ENCODE results near the gene CRNN.

The CRNN gene

GRCh38 chr1:152419917-152420316 is 5.9 kb upstream of the CRNN start:
- DNase-seq (ENCODE audit: low spot score) = no peak

GRCh38 chr1:152415454-152416227 is 1.6 kb upstream of the CRNN start:
- no peak for DNase-seq (ENCODE audit: low spot score)

- DNase-seq (ENCODE audit: low spot score) = no peak
These were observed 1.3 kb downstream of the CRNN start for GRCh38 chr1:152412756-152413155.

- no peak for DNase-seq (ENCODE audit: low spot score)
These were observed 2.9 kb downstream of the CRNN start for GRCh38 chr1:152411134-152411533.

- DNase-seq (ENCODE audit: low spot score) = no peak
These were observed 3.5 kb downstream of the CRNN start for GRCh38 chr1:152410599-152410998.

GRCh38 chr1:152410028-152410427 is 4.0 kb downstream of the CRNN start:
- no peak for DNase-seq (ENCODE audit: low spot score)

GRCh38 chr1:152408664-152409063 is 5.4 kb downstream of the CRNN start:
- no peak for DNase-seq (ENCODE audit: low spot score)

- peak; percentile 8 for DNase-seq (ENCODE audit: low spot score)
These were observed 15.0 kb downstream of the CRNN start for GRCh38 chr1:152398812-152399698.

- DNase-seq (ENCODE audit: low spot score) = no peak
These were observed 16.6 kb downstream of the CRNN start for GRCh38 chr1:152397474-152397873.

- DNase-seq (ENCODE audit: low spot score) = no peak
These were observed 19.9 kb downstream of the CRNN start for GRCh38 chr1:152394151-152394550.

- no peak for DNase-seq (ENCODE audit: low spot score)
These were observed 21.2 kb downstream of the CRNN start for GRCh38 chr1:152392909-152393308.

- DNase-seq (ENCODE audit: low spot score) = no peak
These were observed 25.2 kb downstream of the CRNN start for GRCh38 chr1:152388889-152389288.

GRCh38 chr1:152386940-152387339 is 27.1 kb downstream of the CRNN start:
- no peak for DNase-seq (ENCODE audit: low spot score)

- no peak for DNase-seq (ENCODE audit: low spot score)
These were observed 33.1 kb downstream of the CRNN start for GRCh38 chr1:152380932-152381331.

GRCh38 chr1:152374451-152374850 is 39.6 kb downstream of the CRNN start:
- no peak for DNase-seq (ENCODE audit: low spot score)

GRCh38 chr1:152372672-152373071 is 41.4 kb downstream of the CRNN start:
- DNase-seq (ENCODE audit: low spot score) = no peak

- DNase-seq (ENCODE audit: low spot score) = no peak
These were observed 46.6 kb downstream of the CRNN start for GRCh38 chr1:152367436-152367835.

GRCh38 chr1:152359906-152360305 is 54.2 kb downstream of the CRNN start, which contains the start of gene FLG2:
Gene FLG2, minus strand, starts transcription at chr1:152360006. Its CDS starts 1,122 bp downstream, at chr1:152358884.
- DNase-seq (ENCODE audit: low spot score) = no peak
